K562 (cell line): ENCODE results near the gene TLR8. TPM values are rescaled to one million over a fixed set of nuclear protein-coding genes. Genes with fewer than 3 reads are reported as not detected.

Experiments
- ARID2 ChIP-seq: fragments of 450-650 bp; IDR thresholded peaks from 2 replicates; pipeline ENCODE4 v1.6.1; 2017; ENCODE audit warnings: antibody characterized with exemption, mild to moderate bottlenecking
- CHD2 ChIP-seq: IDR thresholded peaks from 2 replicates; pipeline ENCODE4 v1.6.1; 2011; ENCODE audit warnings: low read depth, low read length
- CREB3L1 ChIP-seq: fragments of 450-650 bp; IDR thresholded peaks from 2 replicates; pipeline ENCODE4 v1.6.1; 2014; ENCODE audit warnings: low read depth, mild to moderate bottlenecking, moderate library complexity, borderline replicate concordance
- ELK1 ChIP-seq: sonication (generic); formaldehyde crosslinking; IDR thresholded peaks from 2 replicates; pipeline ENCODE4 v1.8.1; 2022; ENCODE audit warnings: missing genetic modification reagents
- ESRRA ChIP-seq: fragments of 450-650 bp; IDR thresholded peaks from 2 replicates; pipeline ENCODE4 v1.6.1; 2014; ENCODE audit warnings: low read depth, mild to moderate bottlenecking, moderate library complexity, borderline replicate concordance
- FOXP1 ChIP-seq: sonication (generic); formaldehyde crosslinking; IDR thresholded peaks from 2 replicates; pipeline ENCODE4 v1.8.0; 2022; ENCODE audit warnings: mild to moderate bottlenecking, missing genetic modification reagents
- HNRNPK ChIP-seq: fragments of 200-400 bp; formaldehyde crosslinking; IDR thresholded peaks from one replicate; pipeline ENCODE4 v1.6.1; 2018; ENCODE audit warnings: mild to moderate bottlenecking, low read depth, low read length; ENCODE audit not compliant: poor library complexity, severe bottlenecking
- KDM2B ChIP-seq: fragments of 250-450 bp; sonication (Bioruptor Pico); IDR thresholded peaks from 2 replicates; pipeline ENCODE4 v1.8.0; 2021; ENCODE audit warnings: mild to moderate bottlenecking, moderate library complexity
- NFE2L1 ChIP-seq: fragments of 450-650 bp; IDR thresholded peaks from 2 replicates; pipeline ENCODE4 v1.6.1; 2016; ENCODE audit warnings: missing genetic modification characterization, low read depth, mild to moderate bottlenecking, missing compliant biosample characterization, moderate library complexity, borderline replicate concordance
- NR4A1 ChIP-seq, 2 experiments: fragments of 250-450 bp in 1 of 2; fragments of 450-650 bp in 1 of 2; sonication (Bioruptor Pico) in 1 of 2; IDR thresholded peaks; 2 replicates each; pipeline versions ENCODE4 v1.4.0 to v1.6.1; 2016 to 2020; ENCODE audit warnings: mild to moderate bottlenecking in 2 of 2, missing compliant biosample characterization in 1 of 2, missing genetic modification characterization in 1 of 2, moderate library complexity in 1 of 2
- PURB ChIP-seq: sonication (generic); formaldehyde crosslinking; IDR thresholded peaks from 2 replicates; pipeline ENCODE4 v1.9.0; 2021; ENCODE audit warnings: low read depth, mild to moderate bottlenecking, missing genetic modification reagents
- PYGO2 ChIP-seq: fragments of 450-650 bp; IDR thresholded peaks from 2 replicates; pipeline ENCODE4 v1.6.1; 2016; ENCODE audit warnings: mild to moderate bottlenecking, missing genetic modification characterization, moderate library complexity, missing compliant biosample characterization
- SMC3 ChIP-seq: conservative IDR thresholded peaks from 2 replicates; pipeline ENCODE4 v1.6.1; 2011; ENCODE audit warnings: low read depth, low read length, improper control_type of control experiment; ENCODE audit not compliant: insufficient read depth
- ZBTB8A ChIP-seq: fragments of 450-650 bp; IDR thresholded peaks from 2 replicates; pipeline ENCODE4 v1.6.1; 2018; ENCODE audit warnings: mild to moderate bottlenecking, moderate library complexity; ENCODE audit not compliant: partially characterized antibody
- ZNF12 ChIP-seq: sonication (generic); formaldehyde crosslinking; IDR thresholded peaks from 2 replicates; pipeline ENCODE4 v1.4.0; 2020; ENCODE audit warnings: mild to moderate bottlenecking, missing genetic modification reagents
- ZNF384 ChIP-seq: IDR thresholded peaks from 2 replicates; pipeline ENCODE4 v1.6.1; 2012; ENCODE audit warnings: low read depth, low read length, improper control_type of control experiment
- ZNF408 ChIP-seq: fragments of 250-450 bp; sonication (Bioruptor Pico); IDR thresholded peaks from 2 replicates; pipeline ENCODE4 v1.4.0; 2020; ENCODE audit warnings: low read depth, mild to moderate bottlenecking, moderate library complexity
- polyA plus RNA-seq, 8 experiments: library from polyadenylated mRNA; depleted of rRNA in 4 of 8; stranded (reverse) in 5 of 8; unstranded in 3 of 8; fragments of >200 nt; fragmentation: Nextera tagmentation in 2 of 8; fragmentation: Illumina TruSeq in 1 of 8; extraction: Ambion mirVana in 2 of 8; extraction: Trizol in 1 of 8; gene quantifications; 2 replicates each; pipeline versions ENCODE4 v1.2.1 to v1.2.3, GENCODE V29; 2011 to 2014; ENCODE audit warnings: inconsistent platforms in 1 of 8, missing spikeins in 1 of 8
- total RNA-seq, 7 experiments: library from RNA; depleted of rRNA in 6 of 7; stranded (reverse); fragments of >200 nt in 6 of 7; fragmentation: Illumina TruSeq in 2 of 7; extraction: Trizol in 2 of 7; gene quantifications; 2 replicates each; pipeline versions ENCODE4 v1.2.1 to v1.2.3, GENCODE V29; 2011 to 2021; ENCODE audit warnings: low replicate concordance in 1 of 7

Gene TLR8
- total and polyA plus RNA-seq, 9 of the 15 experiments (the other 6 are each of a cell fraction or from before 2014, with no cell fraction given), result not detected

GRCh38 chrX:12949927-12950656 lies 43.7 kb downstream of the TLR8 start (continued):
- TF ChIP-seq NFE2L1 (tag) (no peak), ZNF408 (CRISPR knock-in tag) (no peak), KDM2B (CRISPR knock-in tag) (no peak), PURB (CRISPR knock-in tag) (no peak), HNRNPK (no peak), PYGO2 (tag) (0 out of 2 replicates have a peak, but pooled peaks have one; percentile 19), SMC3 (no peak), ELK1 (CRISPR knock-in tag) (no peak), FOXP1 (CRISPR knock-in tag) (no peak), CHD2 (no peak), ARID2 (no peak), ZBTB8A (no peak), CREB3L1 (peak; percentile 97), ZNF384 (no peak), NR4A1 (CRISPR knock-in tag; IDR thresholded peaks at IDR 0.05) (no peak), NR4A1 (tag; IDR thresholded peaks at IDR 0.05) (peak; percentile 69; the same call in 1 of the 2 replicates), ESRRA (no peak), ZNF12 (no peak)
